HG02763 (cell line): ENCODE results near the gene SBNO2.
"Not testable (repeated sequence)": the region's sequence is repeated elsewhere in the genome, so short reads cannot be mapped to it uniquely, and the experiment has no call there.

ENCODE experiments used
- ATAC-seq: cut with Tn5 transposase; IDR thresholded peaks from one replicate; pipeline ENCODE4 v1.9.1; 2021; ENCODE audit warnings: mild to moderate bottlenecking, moderate library complexity; ENCODE audit not compliant: unreplicated experiment

SBNO2 gene

GRCh38 chr19:1122021-1122971 lies 51.8 kb downstream of the SBNO2 start:
- ATAC-seq: no peak

GRCh38 chr19:1121395-1121794 lies 52.7 kb downstream of the SBNO2 start:
- ATAC-seq: no peak

- no peak for ATAC-seq
These were observed 54.4 kb downstream of the SBNO2 start for GRCh38 chr19:1119475-1120217.

GRCh38 chr19:1118999-1119398 lies 55.1 kb downstream of the SBNO2 start:
- no peak for ATAC-seq

- ATAC-seq: no peak
These were observed 56.4 kb downstream of the SBNO2 start for GRCh38 chr19:1117654-1118053.

GRCh38 chr19:1116726-1117581 lies 57.1 kb downstream of the SBNO2 start:
- no peak for ATAC-seq

- ATAC-seq: no peak
These were observed 58.2 kb downstream of the SBNO2 start for GRCh38 chr19:1115646-1116420.

- ATAC-seq: not testable (repeated sequence)
These were observed 59.3 kb downstream of the SBNO2 start for GRCh38 chr19:1114728-1115127.

GRCh38 chr19:1113986-1114483 lies 60.0 kb downstream of the SBNO2 start:
- no peak for ATAC-seq

GRCh38 chr19:1113030-1113985 lies 60.8 kb downstream of the SBNO2 start:
- no peak for ATAC-seq

- ATAC-seq: no peak
These were observed 61.6 kb downstream of the SBNO2 start for GRCh38 chr19:1112268-1113029.

- ATAC-seq: no peak
These were observed 62.3 kb downstream of the SBNO2 start for GRCh38 chr19:1111641-1112267.

GRCh38 chr19:1110809-1111640 lies 63.0 kb downstream of the SBNO2 start:
- no peak for ATAC-seq

- ATAC-seq: no peak
These were observed 64.1 kb downstream of the SBNO2 start for GRCh38 chr19:1109697-1110671.

GRCh38 chr19:1109032-1109551 lies 65.0 kb downstream of the SBNO2 start:
- ATAC-seq: no peak
